Neural cell (in vitro differentiated cells): ENCODE data around the gene PRMT5. TPM values are rescaled to one million over a fixed set of nuclear protein-coding genes. Genes with fewer than 3 reads are reported as not detected.

Experiments used
- H2AFZ ChIP-seq: fragments of 200-600, 300-800 bp; sonication (generic), shearing (Covaris generic); 2 replicates; pipeline ENCODE4 v1.6.0; 2014; ENCODE audit warnings: low read depth, mild to moderate bottlenecking, antibody characterized with exemption, low read length, moderate library complexity
- H3F3A ChIP-seq: fragments of 200-600 bp; shearing (Covaris generic); 2 replicates; pipeline ENCODE4 v1.6.1; 2016; ENCODE audit warnings: mild to moderate bottlenecking, moderate library complexity, mixed read lengths, antibody characterized with exemption, low read length; ENCODE audit not compliant: insufficient read depth, poor library complexity, severe bottlenecking
- H3K27ac ChIP-seq: fragments of 200-600, 300-800 bp; sonication (generic), shearing (Covaris generic); 2 replicates; pipeline ENCODE4 v1.5.1; 2014; ENCODE audit warnings: mild to moderate bottlenecking, low read length, moderate library complexity
- H3K27me3 ChIP-seq: fragments of 300-800, 200-600 bp; sonication (generic), shearing (Covaris generic); 2 replicates; pipeline ENCODE4 v1.6.0; 2014; ENCODE audit warnings: mild to moderate bottlenecking, low read depth, low read length, moderate library complexity; ENCODE audit not compliant: insufficient read depth
- H3K36me3 ChIP-seq: fragments of 300-800, 200-600 bp; sonication (generic), shearing (Covaris generic); 2 replicates; pipeline ENCODE4 v1.5.1; 2014; ENCODE audit warnings: mild to moderate bottlenecking, antibody characterized with exemption, low read length, moderate library complexity; ENCODE audit not compliant: insufficient read depth
- H3K4me2 ChIP-seq: fragments of 300-800, 200-600 bp; sonication (generic), shearing (Covaris generic); 2 replicates; pipeline ENCODE4 v1.6.0; 2014; ENCODE audit warnings: mild to moderate bottlenecking, low read length
- H3K4me3 ChIP-seq: fragments of 300-800, 200-600 bp; sonication (generic), shearing (Covaris generic); 2 replicates; pipeline ENCODE4 v1.5.1; 2014; ENCODE audit warnings: mild to moderate bottlenecking, low read length, moderate library complexity
- H3K79me2 ChIP-seq: fragments of 200-600 bp; shearing (Covaris generic); replicated peaks from 2 replicates; pipeline ENCODE4 v1.6.0; 2014; ENCODE audit warnings: mild to moderate bottlenecking, low read length, moderate library complexity; ENCODE audit not compliant: insufficient read depth
- H3K9ac ChIP-seq: fragments of 300-800, 200-600 bp; sonication (generic), shearing (Covaris generic); 2 replicates; pipeline ENCODE4 v1.6.1; 2016; ENCODE audit warnings: mild to moderate bottlenecking, low read length, mixed read lengths
- H3K9me2 ChIP-seq: fragments of 200-600 bp; shearing (Covaris generic); 2 replicates; pipeline ENCODE4 v1.6.1; 2016; ENCODE audit warnings: mild to moderate bottlenecking, low read length, mixed read lengths; ENCODE audit not compliant: insufficient read depth
- H3K9me3 ChIP-seq: fragments of 200-600, 300-800 bp; sonication (generic), shearing (Covaris generic); 2 replicates; pipeline ENCODE4 v1.6.1; 2016; ENCODE audit warnings: mild to moderate bottlenecking, mixed run types, low read length, moderate library complexity, mixed read lengths
- H4K20me1 ChIP-seq: fragments of 200-600 bp; shearing (Covaris generic); 2 replicates; pipeline ENCODE4 v1.6.1; 2016; ENCODE audit warnings: mild to moderate bottlenecking, mixed run types; ENCODE audit not compliant: insufficient read depth
- CTCF ChIP-seq: fragments of 450-650 bp; IDR thresholded peaks from 2 replicates; pipeline ENCODE4 v1.5.1; 2014; ENCODE audit warnings: antibody characterized with exemption, mild to moderate bottlenecking, moderate library complexity; ENCODE audit not compliant: poor library complexity, severe bottlenecking
- EP300 ChIP-seq: fragments of 450-650 bp; conservative IDR thresholded peaks from 2 replicates; pipeline ENCODE4 v1.6.1; 2014; ENCODE audit warnings: antibody characterized with exemption, mild to moderate bottlenecking, moderate library complexity; ENCODE audit not compliant: poor library complexity, severe bottlenecking
- EZH2 ChIP-seq: fragments of 200-600, 300-800 bp; shearing (Covaris generic), sonication (generic); IDR thresholded peaks from 2 replicates; pipeline ENCODE4 v1.6.1; 2014; ENCODE audit warnings: antibody characterized with exemption, low read length, borderline replicate concordance, mild to moderate bottlenecking; ENCODE audit not compliant: insufficient read depth, poor library complexity, severe bottlenecking
- MXI1 ChIP-seq: fragments of 450-650 bp; conservative IDR thresholded peaks from 2 replicates; pipeline ENCODE4 v1.6.1; 2014; ENCODE audit warnings: antibody characterized with exemption, mild to moderate bottlenecking; ENCODE audit not compliant: poor library complexity, severe bottlenecking
- POLR2AphosphoS5 ChIP-seq: IDR thresholded peaks from 2 replicates; pipeline ENCODE4 v1.6.1; 2012
- RAD21 ChIP-seq: fragments of 450-650 bp; conservative IDR thresholded peaks from 2 replicates; pipeline ENCODE4 v1.6.1; 2014; ENCODE audit warnings: antibody characterized with exemption, mild to moderate bottlenecking, moderate library complexity
- SMC3 ChIP-seq: fragments of 450-650 bp; conservative IDR thresholded peaks from 2 replicates; pipeline ENCODE4 v1.6.1; 2014; ENCODE audit warnings: antibody characterized with exemption, mild to moderate bottlenecking, moderate library complexity; ENCODE audit not compliant: poor library complexity
- TAF1 ChIP-seq: IDR thresholded peaks from 2 replicates; pipeline ENCODE4 v1.6.1; 2012; ENCODE audit warnings: low read depth
- polyA plus RNA-seq: library from polyadenylated mRNA; depleted of rRNA; stranded (reverse); fragments of >200 nt; gene quantifications from 2 replicates; pipeline ENCODE4 v1.2.3, GENCODE V29; 2014
- TF ChIP-seq, protein P1 (sequence below): IDR thresholded peaks from 2 replicates; pipeline ENCODE4 v1.6.1; 2012; ENCODE audit warnings: borderline replicate concordance

PRMT5 gene
- polyA plus RNA-seq, 1 donor from 2014 or later: 102 TPM

DNA sequence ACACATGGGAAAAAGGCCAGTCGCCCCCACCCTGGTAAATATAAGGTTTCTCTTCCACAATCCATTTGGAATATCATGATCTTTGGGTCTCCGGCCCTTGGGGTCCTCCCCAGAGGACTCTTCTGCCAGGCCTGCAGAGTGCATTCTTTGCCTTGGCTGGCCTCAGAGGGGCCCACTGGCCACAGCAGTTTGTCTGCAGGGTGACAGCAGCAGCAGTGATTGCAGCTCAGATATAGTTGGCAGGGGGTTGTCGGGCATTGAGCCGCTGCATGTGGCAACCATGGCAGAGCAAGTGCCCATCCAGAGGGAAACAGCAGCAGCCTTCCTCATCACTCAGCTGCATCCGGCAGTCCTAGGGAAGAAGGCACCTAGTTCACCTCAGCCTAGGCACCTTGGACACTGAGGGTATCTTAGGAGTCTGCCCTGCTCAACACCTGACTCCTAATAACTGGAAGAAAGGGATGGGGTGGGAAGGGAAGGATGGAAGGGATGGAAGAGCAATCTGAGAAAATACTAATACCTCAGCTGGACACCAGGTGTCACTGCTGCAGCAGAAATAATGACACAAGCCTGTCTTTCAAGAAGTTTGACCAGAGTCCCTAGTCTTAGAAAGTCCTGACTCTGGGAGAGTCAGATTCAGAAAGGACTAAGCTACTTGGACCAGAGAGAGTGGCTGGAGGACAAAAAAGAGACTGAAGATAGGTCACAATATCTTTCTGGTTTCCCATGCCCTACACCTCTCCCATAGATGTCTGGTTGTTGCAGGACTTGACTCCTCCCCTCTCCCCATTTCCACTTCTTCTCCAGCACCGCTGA lies 44.2 kb upstream of the PRMT5 start:
- Histone ChIP-seq H3K36me3 (no peaks in the 10 kb centered on the region), H4K20me1 (no peaks in the 10 kb centered on the region), H3K27ac (no peak overlapping the region)

GRCh38 chr14:22972313-22972930 lies 43.2 kb upstream of the PRMT5 start:
- Histone ChIP-seq H3K9ac (no peak overlapping the region), H3K4me2 (no peak overlapping the region), H3K27ac (no peak overlapping the region), H3K9me3 (no peaks in the 10 kb centered on the region), H3K9me2 (no peaks in the 10 kb centered on the region), H4K20me1 (no peaks in the 10 kb centered on the region), H3F3A (no peaks in the 10 kb centered on the region), H3K27me3 (no peaks in the 10 kb centered on the region), H3K36me3 (no peaks in the 10 kb centered on the region), H3K79me2 (no peaks in the 10 kb centered on the region), H3K4me3 (no peak overlapping the region), H2AFZ (no peak overlapping the region)
- no peak for TF ChIP-seq CTCF
- TF ChIP-seq SMC3: no peak
- TF ChIP-seq POLR2AphosphoS5: no peak
- TF ChIP-seq, protein P1, sequence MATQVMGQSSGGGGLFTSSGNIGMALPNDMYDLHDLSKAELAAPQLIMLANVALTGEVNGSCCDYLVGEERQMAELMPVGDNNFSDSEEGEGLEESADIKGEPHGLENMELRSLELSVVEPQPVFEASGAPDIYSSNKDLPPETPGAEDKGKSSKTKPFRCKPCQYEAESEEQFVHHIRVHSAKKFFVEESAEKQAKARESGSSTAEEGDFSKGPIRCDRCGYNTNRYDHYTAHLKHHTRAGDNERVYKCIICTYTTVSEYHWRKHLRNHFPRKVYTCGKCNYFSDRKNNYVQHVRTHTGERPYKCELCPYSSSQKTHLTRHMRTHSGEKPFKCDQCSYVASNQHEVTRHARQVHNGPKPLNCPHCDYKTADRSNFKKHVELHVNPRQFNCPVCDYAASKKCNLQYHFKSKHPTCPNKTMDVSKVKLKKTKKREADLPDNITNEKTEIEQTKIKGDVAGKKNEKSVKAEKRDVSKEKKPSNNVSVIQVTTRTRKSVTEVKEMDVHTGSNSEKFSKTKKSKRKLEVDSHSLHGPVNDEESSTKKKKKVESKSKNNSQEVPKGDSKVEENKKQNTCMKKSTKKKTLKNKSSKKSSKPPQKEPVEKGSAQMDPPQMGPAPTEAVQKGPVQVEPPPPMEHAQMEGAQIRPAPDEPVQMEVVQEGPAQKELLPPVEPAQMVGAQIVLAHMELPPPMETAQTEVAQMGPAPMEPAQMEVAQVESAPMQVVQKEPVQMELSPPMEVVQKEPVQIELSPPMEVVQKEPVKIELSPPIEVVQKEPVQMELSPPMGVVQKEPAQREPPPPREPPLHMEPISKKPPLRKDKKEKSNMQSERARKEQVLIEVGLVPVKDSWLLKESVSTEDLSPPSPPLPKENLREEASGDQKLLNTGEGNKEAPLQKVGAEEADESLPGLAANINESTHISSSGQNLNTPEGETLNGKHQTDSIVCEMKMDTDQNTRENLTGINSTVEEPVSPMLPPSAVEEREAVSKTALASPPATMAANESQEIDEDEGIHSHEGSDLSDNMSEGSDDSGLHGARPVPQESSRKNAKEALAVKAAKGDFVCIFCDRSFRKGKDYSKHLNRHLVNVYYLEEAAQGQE: no peak
- no peak for TF ChIP-seq RAD21
- no peak for TF ChIP-seq MXI1

More for the DNA sequence above, 44.2 kb upstream of the PRMT5 start:
- no peaks in the 10 kb centered on the region for H3K9me2 ChIP-seq
- H3K9me3 ChIP-seq: no peaks in the 10 kb centered on the region
- no peak for TF ChIP-seq POLR2AphosphoS5
- TF ChIP-seq RAD21: peak; percentile 76
- TF ChIP-seq EP300: no peak
- TF ChIP-seq SMC3: peak; percentile 77
- no peak for TF ChIP-seq MXI1
- TF ChIP-seq TAF1: no peak
- peak; percentile 84 for TF ChIP-seq CTCF
- no peak for TF ChIP-seq EZH2
- TF ChIP-seq, protein P1: no peak
- H2AFZ ChIP-seq: no peak overlapping the region
- H3K79me2 ChIP-seq: peaks cover 5% of the 10 kb centered on the region
- H3F3A ChIP-seq: no peaks in the 10 kb centered on the region
- no peak overlapping the region for H3K9ac ChIP-seq
- H3K4me3 ChIP-seq: no peak overlapping the region
- H3K27me3 ChIP-seq: no peaks in the 10 kb centered on the region
- H3K4me2 ChIP-seq: no peak overlapping the region
